Stimulated activated naive CD8-positive, alpha-beta T cell treated with anti-CD3 and anti-CD28 coated beads, Interleukin-15, amount 100 ng/mL, for 72 hours (primary cell): Measurements from ENCODE around the gene GALT.
A peak's percentile ranks its signal among the peaks of the same experiment; 100 is the strongest.

Experiments
- ATAC-seq: fragments of 150-1000 bp; cut with Tn5 transposase; 2 replicates; pipeline ENCODE4 v1.10.0; 2021; ENCODE audit warnings: mild to moderate bottlenecking, moderate library complexity
- DNase-seq, 2 donors: peaks; one replicate each; pipeline ENCODE4 v3.0.0; 2021 to 2022
- H3K27ac Mint-ChIP-seq, 2 donors: one replicate each; pipeline ENCODE4 v1.8.0; 2022; ENCODE audit warnings: mild to moderate bottlenecking in 2 of 2, mixed read lengths in 2 of 2, moderate library complexity in 2 of 2
- H3K27me3 Mint-ChIP-seq: one replicate; pipeline ENCODE4 v1.8.0; 2022; ENCODE audit warnings: mixed read lengths
- H3K4me1 Mint-ChIP-seq: one replicate; pipeline ENCODE4 v1.8.0; 2022; ENCODE audit warnings: mild to moderate bottlenecking, mixed read lengths
- H3K4me3 Mint-ChIP-seq, 2 donors: one replicate each; pipeline ENCODE4 v1.8.0; 2022; ENCODE audit warnings: mild to moderate bottlenecking in 2 of 2, mixed read lengths in 2 of 2, moderate library complexity in 1 of 2
- H3K9me3 Mint-ChIP-seq, 2 donors: one replicate each; pipeline ENCODE4 v1.8.0; 2022; ENCODE audit warnings: mixed read lengths in 2 of 2

The GALT gene

DNA sequence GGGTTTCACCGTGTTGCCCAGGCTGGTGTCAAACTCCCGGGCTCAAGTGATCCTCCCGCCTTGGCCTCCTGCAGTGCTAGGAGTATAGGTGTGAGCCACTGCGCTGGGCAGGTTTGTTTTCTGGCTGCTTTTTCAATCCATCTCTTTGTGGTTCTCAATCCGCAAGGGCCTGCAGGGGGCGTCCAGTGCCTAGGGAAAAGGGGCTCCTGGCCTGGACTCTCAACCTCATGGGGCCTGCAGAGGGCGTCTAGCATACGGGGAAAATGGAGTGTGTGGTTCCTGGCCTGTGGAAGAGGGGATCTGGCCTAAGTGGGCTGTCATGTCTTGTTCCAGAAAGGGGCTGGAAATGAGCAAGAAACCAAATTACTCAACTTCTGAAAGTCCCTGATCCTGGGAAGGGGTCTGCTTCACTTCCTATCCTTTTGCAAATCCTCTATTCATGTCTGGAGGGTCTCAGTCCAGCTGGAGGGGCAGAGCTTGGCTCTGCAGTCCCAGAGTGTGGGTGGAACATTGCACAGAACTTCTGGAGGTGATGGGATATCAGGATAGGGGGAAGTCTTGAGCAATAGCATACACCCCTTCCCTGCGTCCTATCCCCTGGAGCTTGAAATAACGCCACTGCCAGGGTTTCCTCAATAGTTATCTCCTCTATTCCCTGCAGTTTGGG is 28.7 kb downstream of the GALT start:
- Mint-ChIP-seq H3K27ac (peak overlapping the region in 1 of 2 donors; percentile 50), H3K4me3 (no peak overlapping the region), H3K4me1 (no peaks in the 10 kb centered on the region), H3K9me3 (no peaks in the 10 kb centered on the region), H3K27me3 (no peaks in the 10 kb centered on the region)
- DNase-seq (peak; percentile 47 to 52), ATAC-seq (peak; percentile 78)

DNA sequence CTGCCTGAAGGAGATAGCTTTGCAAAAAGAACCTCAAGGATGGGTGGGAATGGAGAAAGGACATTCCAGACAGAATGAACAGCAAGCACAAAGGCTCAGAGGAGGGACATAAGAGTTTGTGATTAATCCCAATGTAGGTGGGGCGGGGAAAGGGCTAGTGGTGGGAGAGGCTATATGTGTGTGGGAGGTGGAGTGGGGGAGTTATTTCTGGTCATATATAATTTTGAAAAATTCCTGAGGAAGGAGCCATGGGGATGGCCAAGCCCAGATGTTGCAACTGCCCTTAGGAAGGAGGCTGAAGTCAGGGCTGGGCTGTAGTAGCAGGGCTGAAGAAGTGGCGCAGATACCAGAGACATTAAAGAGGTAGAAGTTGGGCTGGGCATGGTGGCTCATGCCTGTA is 29.4 kb downstream of the GALT start:
- Mint-ChIP-seq H3K4me1 (no peaks in the 10 kb centered on the region), H3K4me3 (no peak overlapping the region), H3K27me3 (no peaks in the 10 kb centered on the region), H3K27ac (peak overlapping the region in 1 of 2 donors; percentile 32), H3K9me3 (no peaks in the 10 kb centered on the region)
- ATAC-seq (no peak), DNase-seq (no peak)

DNA sequence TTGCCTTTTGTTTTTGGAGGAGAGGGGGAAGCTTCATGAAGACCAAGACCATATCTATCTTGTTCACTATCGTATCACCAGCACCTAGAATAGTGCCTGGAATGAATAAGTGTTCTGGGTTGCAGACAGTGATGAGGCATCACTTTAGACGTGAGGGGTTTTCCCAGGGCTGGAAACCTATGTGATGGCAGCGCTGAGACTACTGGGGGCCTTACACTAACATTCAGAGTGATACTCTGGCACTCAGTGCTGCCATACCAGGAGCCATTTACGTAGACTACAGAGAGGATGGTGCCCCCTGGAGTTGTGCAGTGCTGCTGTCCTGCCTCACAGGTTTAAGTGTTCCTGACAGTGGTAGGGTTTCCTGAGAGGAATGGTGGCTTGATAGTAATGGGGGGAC is 37.7 kb downstream of the GALT start:
- DNase-seq (no peak), ATAC-seq (peak; percentile 69)
- no peaks in the 10 kb centered on the region for H3K9me3 Mint-ChIP-seq
- H3K4me3 Mint-ChIP-seq = no peak overlapping the region
- H3K27me3 Mint-ChIP-seq = no peaks in the 10 kb centered on the region
- H3K27ac Mint-ChIP-seq = peak overlapping the region in 1 of 2 donors; percentile 14
- H3K4me1 Mint-ChIP-seq = peaks cover 11% of the 10 kb centered on the region

DNA sequence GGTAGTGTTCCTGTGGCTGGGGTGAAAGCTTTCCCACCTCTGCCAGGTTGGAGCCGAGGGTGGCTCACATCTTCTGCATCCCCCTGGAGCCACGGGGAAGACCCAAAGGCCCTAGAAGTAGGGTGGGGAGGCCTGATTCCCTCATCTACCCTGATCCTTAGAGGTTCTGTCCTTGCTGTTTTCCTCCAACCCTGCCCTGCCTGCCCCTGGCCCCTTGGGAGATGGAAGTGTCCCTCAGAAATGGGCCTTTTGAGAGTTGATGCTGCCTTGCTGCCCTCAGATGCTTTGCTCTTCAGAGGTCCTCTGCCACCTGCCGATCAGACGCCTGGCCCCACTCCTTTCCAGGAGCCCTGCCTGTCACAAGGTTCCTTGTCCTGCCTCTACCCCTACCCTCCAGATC is 38.3 kb downstream of the GALT start:
- no peak for DNase-seq
- no peak overlapping the region for H3K27ac Mint-ChIP-seq

DNA sequence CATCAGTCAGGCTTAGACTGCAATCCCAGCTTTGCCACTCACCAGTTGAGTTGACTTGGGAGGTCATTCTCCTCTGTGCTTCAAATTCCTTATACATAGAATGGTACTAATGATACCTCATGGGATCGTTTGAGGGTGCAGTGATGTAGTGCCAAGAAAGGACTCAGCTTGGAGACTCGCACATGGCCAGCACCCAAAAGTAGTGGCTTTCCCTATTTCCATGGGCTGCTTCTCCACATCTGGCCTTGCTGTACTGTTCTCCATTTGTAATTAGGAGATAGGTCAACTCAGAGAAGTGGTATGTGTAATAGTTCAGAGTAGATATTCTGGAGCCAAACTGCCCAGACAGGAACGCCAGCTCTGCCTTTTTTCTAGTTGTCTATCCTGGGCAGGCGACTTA is 39.1 kb downstream of the GALT start:
- Mint-ChIP-seq H3K4me3 (no peak overlapping the region), H3K9me3 (no peaks in the 10 kb centered on the region), H3K4me1 (peaks cover 11% of the 10 kb centered on the region), H3K27me3 (no peaks in the 10 kb centered on the region), H3K27ac (no peak overlapping the region)
- DNase-seq = no peak
- no peak for ATAC-seq

More for the DNA sequence above, 38.3 kb downstream of the GALT start:
- no peak for ATAC-seq
- Mint-ChIP-seq H3K4me1 (peaks cover 11% of the 10 kb centered on the region), H3K9me3 (no peaks in the 10 kb centered on the region), H3K27me3 (no peaks in the 10 kb centered on the region), H3K4me3 (no peak overlapping the region)

DNA sequence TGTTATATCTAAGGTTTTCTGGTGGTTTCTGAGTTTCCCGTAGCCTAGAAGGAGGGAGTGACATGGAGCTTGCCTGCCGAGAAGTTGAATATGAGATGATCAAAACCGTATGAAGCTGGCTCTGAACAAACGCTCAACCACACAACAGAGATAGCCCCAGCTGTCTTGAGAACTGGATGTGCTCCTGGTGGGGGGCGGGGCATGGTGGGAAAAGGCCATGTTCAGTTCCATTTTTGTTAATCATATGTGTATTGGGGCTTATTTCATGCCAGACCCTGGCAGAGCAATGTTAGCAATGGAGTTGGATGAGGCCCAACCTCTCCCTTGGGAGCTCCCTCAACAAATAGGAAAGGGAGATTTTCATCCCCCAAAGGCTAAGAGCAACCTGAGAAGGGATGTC is 39.8 kb downstream of the GALT start:
- H3K4me3 Mint-ChIP-seq = no peak overlapping the region
- H3K4me1 Mint-ChIP-seq = peaks cover 11% of the 10 kb centered on the region
- H3K27me3 Mint-ChIP-seq = no peaks in the 10 kb centered on the region
- no peak overlapping the region for H3K27ac Mint-ChIP-seq
- ATAC-seq (no peak), DNase-seq (no peak)
- no peaks in the 10 kb centered on the region for H3K9me3 Mint-ChIP-seq

DNA sequence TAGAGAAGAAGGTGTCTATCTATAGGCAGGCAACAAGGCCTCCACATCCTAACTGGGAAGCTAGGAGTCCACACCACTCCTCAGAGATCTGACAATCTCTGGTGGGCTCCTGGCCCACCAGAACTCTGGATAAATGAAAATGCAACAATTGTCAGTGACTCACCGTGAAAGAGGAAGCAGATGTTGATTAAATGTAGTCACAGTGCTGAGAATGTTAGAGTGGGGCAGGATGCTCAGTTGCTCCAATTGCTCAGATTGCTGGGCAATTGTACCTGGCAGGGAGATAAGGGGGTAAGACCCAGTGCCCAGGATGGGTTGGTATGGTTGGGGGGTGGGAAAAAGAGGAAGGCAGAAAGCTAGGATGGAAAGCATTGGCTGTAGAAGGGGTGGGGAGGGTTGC is 40.3 kb downstream of the GALT start:
- Mint-ChIP-seq H3K4me3 (no peak overlapping the region), H3K4me1 (peaks cover 11% of the 10 kb centered on the region)

DNA sequence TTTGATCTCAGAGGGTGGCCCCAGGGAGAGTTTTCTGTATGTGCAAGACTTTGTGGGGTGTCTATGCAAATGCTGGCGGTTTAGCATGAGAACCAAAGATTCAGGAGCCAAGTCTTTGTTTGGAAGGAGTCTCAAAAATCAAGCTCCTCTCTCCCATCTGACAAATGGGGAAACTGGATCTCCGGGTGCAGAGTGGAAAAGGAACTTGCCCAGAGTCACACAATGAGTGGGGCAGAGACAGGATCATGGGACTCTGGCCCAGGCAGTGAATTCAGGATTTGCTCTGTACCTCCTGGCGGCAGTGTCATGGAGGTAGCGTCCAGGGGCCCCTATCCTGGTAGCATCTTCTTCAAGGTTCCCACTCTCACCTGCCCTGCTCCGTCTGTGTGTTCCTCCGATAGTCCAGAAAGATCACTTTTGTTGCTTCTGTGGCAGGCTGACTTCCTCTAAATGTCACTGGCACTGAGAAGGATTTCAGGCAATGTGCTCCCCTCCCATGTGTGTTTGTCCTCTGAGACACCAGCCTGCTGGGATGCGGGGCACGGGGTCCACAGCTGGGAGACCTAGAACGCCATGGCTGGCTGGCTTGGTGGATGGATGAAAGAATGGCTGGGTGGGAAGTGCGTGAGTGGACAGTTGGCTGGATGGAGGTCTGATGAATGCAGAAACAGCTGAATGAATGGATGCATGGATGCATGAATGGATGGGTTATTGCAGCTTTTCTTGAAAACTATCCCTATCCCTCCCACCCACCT is 41.0 kb downstream of the GALT start:
- ATAC-seq (no peak), DNase-seq (no peak)
- Mint-ChIP-seq H3K4me3 (no peak overlapping the region), H3K4me1 (peaks cover 11% of the 10 kb centered on the region), H3K9me3 (no peaks in the 10 kb centered on the region), H3K27ac (no peak overlapping the region), H3K27me3 (no peaks in the 10 kb centered on the region)

More for the DNA sequence above, 40.3 kb downstream of the GALT start:
- ATAC-seq (no peak), DNase-seq (no peak)
- Mint-ChIP-seq H3K9me3 (no peaks in the 10 kb centered on the region), H3K27me3 (no peaks in the 10 kb centered on the region), H3K27ac (no peak overlapping the region)

DNA sequence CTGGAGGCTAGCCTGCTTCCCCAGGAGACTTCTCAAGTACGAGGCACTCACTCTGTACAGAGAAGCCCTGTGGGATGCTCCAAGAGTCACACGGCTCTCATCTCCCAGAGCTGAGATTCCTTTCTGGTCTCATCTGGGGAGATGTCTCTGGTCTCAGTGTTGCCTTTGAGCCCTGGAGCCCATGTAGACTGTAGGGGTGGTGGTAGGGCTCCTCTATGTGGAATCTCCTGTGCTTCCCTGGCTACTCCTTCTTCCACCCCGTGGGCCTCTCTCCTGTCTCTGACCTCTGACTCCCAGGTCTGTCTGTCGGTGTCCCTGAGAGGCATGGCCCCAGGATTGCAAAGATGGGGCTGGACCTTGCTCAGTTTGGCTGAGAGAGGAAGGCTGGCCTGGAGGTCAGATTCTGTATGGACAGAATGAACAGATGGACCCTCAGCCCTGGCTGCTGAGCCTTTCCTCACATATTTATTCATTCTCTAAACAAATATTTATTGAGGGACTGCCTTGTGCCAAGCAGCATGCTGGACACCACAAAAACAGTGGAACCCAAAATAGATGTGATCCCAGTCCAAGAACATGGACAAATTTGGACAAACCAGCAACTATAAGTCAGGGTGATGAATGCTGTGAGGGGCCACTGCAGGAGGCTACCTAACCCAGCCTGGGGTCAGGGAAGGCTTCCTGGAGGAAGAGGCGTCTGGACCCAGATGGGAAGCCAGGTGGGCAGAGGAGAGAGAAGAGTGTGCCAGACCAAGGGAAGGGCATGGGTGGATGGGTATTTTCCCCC is 42.0 kb downstream of the GALT start:
- Mint-ChIP-seq H3K4me1 (peaks cover 11% of the 10 kb centered on the region), H3K4me3 (no peak overlapping the region), H3K27ac (no peak overlapping the region), H3K27me3 (no peaks in the 10 kb centered on the region), H3K9me3 (no peaks in the 10 kb centered on the region)
- no peak for ATAC-seq
- DNase-seq = no peak

DNA sequence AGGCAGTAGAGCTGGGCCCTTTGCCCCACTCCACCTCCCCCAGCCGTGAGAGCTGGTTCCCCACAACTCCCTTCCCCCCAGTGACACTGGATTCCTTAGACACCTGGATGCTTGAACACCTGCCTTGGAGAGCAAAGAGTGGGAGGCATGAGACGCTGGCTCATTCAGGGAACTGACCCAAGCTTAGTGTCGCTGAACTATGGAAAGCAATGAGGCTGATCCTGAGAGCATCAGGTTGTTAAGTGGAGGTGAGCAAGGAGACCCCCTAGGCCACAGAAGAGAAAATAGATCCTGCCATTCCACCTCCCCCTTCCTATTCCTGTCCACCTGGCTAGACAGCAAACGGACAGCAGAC is 42.6 kb downstream of the GALT start:
- Mint-ChIP-seq H3K9me3 (no peaks in the 10 kb centered on the region), H3K4me3 (no peak overlapping the region), H3K4me1 (peaks cover 7% of the 10 kb centered on the region), H3K27ac (no peak overlapping the region), H3K27me3 (no peaks in the 10 kb centered on the region)
- no peak for DNase-seq
- ATAC-seq = no peak

DNA sequence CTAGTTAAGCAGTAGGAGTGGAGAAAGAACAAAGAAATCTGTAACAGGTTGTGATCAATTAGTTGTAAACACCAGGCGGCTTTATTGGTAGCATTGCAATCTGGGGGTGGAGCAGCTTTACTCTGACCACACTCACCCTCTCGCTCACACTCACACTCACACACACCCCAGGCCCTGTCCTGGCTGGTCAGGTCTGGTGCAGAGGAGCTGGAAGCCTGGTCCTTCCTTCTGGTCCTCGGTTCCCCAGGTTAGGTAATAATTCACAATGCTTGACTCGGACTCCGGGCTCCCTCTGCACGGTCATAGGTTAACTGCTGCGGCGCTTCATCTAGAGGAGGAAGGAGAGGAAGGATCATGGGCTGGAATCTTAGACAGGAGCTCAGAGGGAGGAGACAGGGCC is 43.0 kb downstream of the GALT start:
- DNase-seq (no peak), ATAC-seq (no peak)
- no peaks in the 10 kb centered on the region for H3K27me3 Mint-ChIP-seq
- H3K4me3 Mint-ChIP-seq = no peak overlapping the region
- peaks cover 3% of the 10 kb centered on the region for H3K4me1 Mint-ChIP-seq
- H3K9me3 Mint-ChIP-seq = no peaks in the 10 kb centered on the region
- no peak overlapping the region for H3K27ac Mint-ChIP-seq

DNA sequence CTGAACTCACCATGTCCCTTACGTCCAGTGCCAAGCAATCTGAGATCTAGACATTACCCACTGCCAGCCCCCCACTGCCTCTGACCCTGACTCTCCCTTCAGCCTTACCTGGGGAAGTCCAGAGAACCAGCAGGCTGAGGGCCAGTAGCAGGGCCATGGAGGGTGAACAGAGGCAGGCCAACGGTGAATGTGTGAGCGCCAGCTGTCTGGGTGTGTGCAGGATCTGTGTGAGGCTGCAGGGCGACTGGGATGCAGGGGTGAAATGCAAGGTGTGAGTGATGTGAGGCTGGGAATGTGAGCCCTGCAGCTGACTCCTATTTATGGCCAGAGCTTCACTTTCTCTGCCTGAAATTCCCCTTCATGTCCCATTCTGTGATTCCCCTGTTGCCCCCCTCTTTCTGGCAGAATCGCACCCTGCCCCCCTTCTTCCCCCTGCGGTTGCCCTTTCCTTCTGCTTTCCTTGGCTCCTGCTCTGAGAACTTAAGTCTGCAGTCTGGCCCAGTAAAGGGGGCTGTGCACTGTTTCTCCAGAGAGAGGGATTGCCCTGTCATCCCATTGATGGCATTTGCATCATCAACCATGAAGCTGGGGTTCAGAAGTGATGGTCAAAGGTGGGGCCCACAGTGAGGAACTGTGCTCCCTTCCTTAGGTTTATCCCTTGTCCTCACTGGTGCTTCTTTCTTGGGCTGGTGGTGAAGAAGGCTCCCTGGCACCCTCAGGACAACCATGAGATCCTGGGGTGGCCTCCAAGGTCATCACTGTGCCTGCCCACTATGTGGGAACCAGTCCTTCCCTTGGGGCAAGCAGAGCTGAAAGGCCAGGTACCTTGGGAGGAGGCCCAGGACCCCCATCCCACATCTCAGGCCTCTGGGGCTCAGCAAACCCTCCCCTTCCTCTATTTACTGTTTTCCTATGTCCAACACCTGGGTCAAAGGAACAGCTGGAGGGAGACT is 44.8 kb downstream of the GALT start, which contains the start of gene CCL19:
TSS of gene CCL19 (minus strand) at position 294 of the 953 bp plus-strand sequence. CDS start at position 157, 137 bp downstream.
- DNase-seq (no peak), ATAC-seq (no peak)
- Mint-ChIP-seq H3K4me1 (no peaks in the 10 kb centered on the region), H3K9me3 (no peaks in the 10 kb centered on the region), H3K27ac (no peak within 1 kb of the TSS), H3K4me3 (no peak within 1 kb of the TSS), H3K27me3 (no peaks in the 10 kb centered on the region)

DNA sequence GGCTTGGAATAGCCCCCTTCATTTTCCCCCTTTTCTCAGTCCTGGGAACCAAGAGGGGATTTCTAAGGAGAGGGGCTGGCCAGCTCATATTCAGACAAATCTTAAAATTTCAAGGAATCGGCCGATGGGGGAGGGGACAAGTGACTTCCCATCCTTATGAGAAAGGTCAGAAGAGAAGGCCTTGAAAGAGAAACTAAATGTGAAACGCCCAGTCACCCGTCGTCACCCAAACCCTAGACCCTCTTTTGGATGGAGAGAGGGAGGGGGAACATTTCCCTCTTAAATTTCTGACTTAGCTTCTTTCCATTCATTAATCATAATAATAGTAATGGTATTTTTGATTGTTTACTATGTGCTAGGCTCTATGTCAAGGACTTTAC is 45.5 kb downstream of the GALT start:
- H3K4me1 Mint-ChIP-seq = no peaks in the 10 kb centered on the region
- no peaks in the 10 kb centered on the region for H3K9me3 Mint-ChIP-seq
- DNase-seq = no peak
- no peak overlapping the region for H3K27ac Mint-ChIP-seq
- no peak for ATAC-seq
- no peaks in the 10 kb centered on the region for H3K27me3 Mint-ChIP-seq
- H3K4me3 Mint-ChIP-seq = no peak overlapping the region

DNA sequence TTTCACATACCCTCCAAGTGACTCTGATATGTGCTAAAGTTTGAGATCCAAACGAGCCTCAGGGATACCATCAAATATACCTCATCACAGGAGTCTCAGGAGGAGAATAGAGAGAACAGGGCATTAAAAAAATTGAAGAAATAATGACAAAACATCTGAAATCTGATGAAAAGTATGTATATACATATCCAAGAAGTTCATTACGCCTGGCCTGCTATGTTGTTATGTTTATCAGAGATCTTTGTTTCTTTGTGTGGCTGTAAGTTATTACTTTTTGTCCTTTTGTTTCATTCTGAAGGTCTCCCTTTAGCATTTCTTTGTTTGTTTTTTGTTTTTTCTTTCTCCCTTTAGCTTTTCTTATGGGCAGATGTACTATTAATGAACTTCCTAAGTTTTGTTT is 47.1 kb downstream of the GALT start:
- Mint-ChIP-seq H3K27ac (no peak overlapping the region), H3K9me3 (no peaks in the 10 kb centered on the region), H3K4me1 (no peaks in the 10 kb centered on the region), H3K4me3 (no peak overlapping the region), H3K27me3 (no peaks in the 10 kb centered on the region)
- ATAC-seq = no peak
- DNase-seq = no peak

DNA sequence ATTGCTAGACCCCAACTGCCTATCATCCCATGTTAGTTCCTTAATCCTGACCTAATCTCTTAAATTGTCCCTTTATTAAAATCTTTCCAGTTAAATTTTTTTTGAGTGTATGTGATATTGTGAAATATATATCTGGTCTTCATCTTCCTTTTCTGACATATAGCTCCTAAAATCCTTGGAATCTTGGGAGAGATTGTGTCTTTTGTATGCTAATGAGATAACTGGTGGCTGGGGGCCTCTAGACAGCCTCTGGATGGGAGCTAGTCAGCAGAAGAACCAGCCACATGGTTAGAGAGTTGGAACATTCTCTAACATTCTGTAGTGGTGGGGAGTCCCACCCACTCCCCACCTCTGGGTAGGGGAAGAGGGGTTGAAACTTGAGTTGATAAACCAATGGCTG is 48.3 kb downstream of the GALT start:
- H3K4me3 Mint-ChIP-seq = no peak overlapping the region
- DNase-seq (no peak), ATAC-seq (no peak)
- H3K9me3 Mint-ChIP-seq = no peaks in the 10 kb centered on the region
- no peak overlapping the region for H3K27ac Mint-ChIP-seq
- H3K4me1 Mint-ChIP-seq = no peaks in the 10 kb centered on the region
- peaks cover 1% of the 10 kb centered on the region for H3K27me3 Mint-ChIP-seq
